Lower leg skin (tissue), 3 donors: ENCODE results near the gene HERPUD1.

Source experiments
- CTCF ChIP-seq, 3 donors: fragments of 450-650 bp; IDR thresholded peaks; one replicate each; pipeline ENCODE4 v1.5.1; 2016; ENCODE audit warnings: antibody characterized with exemption in 3 of 3, mild to moderate bottlenecking in 3 of 3, moderate library complexity in 2 of 3
- POLR2A ChIP-seq, 2 donors: fragments of 450-650 bp; IDR thresholded peaks; one replicate each; pipeline ENCODE4 v1.6.1; 2016 to 2017; ENCODE audit warnings: antibody characterized with exemption in 2 of 2, mild to moderate bottlenecking in 1 of 2, moderate library complexity in 1 of 2

GRCh38 chr16:56960681-56961281 is 28.8 kb downstream of the HERPUD1 start:
- TF ChIP-seq POLR2A (IDR thresholded peaks at IDR 0.05) (no peak), CTCF (IDR thresholded peaks at IDR 0.05) (no peak)
